ENCODE data around the gene SH3BP1.
"Not testable (repeated sequence)": the region's sequence is repeated elsewhere in the genome, so short reads cannot be mapped to it uniquely, and the experiment has no call there.

SH3BP1 gene

GRCh38 chr22:37680191-37680851 lies 40.9 kb downstream of the SH3BP1 start:
- DNase-seq = no peak

- no peak for DNase-seq
Observed at GRCh38 chr22:37681001-37681424, 41.5 kb downstream of the SH3BP1 start.

DNA sequence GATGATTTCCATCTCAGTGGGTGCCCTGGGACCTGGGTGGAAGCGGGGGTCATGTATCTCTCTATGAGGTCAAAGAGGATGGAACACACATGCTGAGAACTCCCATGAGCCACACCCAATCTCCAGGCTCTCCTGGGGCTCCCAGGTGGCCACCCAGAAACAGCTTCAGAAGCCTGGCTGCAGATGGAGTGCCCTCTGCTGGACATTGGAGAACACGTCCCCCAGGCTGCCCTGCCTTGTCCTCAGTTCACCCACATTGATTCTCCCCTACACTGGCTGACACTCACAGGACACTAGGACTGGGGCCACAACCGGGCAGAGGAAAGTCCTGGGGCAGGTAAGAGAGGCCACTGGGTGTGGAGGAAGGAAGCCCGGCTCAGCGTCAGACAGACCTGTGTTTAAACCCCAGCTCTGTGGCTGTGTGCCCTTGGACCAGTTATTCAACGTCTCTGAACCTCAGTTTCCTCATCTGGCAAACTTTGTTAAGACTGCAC lies 42.1 kb downstream of the SH3BP1 start:
- peak; percentile 76 to 80 for DNase-seq

GRCh38 chr22:37684803-37685615 lies 45.5 kb downstream of the SH3BP1 start:
- DNase-seq = no peak

GRCh38 chr22:37686002-37686982 lies 46.8 kb downstream of the SH3BP1 start, which contains the start of gene NOL12:
NOL12 (plus strand) TSS chr22:37686343; CDS start chr22:37686393, 50 bp downstream.
- DNase-seq = peak; percentile 79 to 85

DNA sequence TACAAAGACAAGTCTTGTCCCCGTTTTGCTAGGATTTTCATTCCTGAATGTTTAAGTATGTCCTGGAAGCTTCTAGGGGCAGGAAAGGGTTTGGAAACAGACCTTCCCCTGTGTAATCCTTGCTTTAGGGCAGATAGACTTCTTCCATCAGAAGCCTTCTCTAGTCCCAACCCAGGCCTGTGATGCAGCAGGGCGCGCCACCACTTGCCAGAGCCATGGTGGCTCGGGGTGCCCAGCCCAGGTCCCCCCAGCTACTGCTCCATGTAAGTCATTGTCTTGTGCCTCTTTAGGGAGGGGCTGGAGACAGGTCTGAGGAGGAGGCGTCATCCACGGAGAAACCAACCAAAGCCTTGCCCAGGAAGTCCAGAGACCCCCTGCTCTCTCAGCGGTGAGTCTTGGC lies 50.9 kb downstream of the SH3BP1 start:
- DNase-seq = no peak

DNA sequence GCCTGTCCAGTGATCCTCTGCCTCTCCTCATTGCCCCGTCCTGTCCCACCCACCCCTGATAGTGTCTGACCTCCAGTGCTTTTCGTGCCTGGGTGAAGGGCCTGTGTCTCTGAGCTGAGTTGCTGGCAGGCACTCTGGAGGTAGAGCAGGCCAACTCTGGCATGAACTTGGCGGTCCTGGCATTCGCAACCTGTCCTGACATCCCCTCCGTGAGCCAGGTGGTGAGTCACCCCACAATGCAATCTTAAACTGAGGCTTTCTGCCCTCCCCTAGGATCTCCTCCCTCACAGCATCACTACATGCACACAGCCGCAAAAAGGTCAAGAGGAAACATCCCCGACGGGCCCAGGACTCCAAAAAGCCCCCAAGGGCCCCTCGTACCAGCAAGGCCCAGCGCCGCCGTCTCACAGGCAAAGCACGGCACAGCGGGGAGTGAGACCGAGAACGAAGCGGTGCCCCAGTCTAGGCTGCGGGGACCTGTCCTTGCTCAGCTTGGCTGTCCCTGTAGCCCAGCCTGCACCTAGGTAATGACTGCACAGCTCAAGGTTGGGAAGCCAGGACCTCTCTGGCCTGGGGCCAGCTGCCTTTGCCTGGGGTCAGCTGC lies 51.5 kb downstream of the SH3BP1 start:
- DNase-seq = no peak

DNA sequence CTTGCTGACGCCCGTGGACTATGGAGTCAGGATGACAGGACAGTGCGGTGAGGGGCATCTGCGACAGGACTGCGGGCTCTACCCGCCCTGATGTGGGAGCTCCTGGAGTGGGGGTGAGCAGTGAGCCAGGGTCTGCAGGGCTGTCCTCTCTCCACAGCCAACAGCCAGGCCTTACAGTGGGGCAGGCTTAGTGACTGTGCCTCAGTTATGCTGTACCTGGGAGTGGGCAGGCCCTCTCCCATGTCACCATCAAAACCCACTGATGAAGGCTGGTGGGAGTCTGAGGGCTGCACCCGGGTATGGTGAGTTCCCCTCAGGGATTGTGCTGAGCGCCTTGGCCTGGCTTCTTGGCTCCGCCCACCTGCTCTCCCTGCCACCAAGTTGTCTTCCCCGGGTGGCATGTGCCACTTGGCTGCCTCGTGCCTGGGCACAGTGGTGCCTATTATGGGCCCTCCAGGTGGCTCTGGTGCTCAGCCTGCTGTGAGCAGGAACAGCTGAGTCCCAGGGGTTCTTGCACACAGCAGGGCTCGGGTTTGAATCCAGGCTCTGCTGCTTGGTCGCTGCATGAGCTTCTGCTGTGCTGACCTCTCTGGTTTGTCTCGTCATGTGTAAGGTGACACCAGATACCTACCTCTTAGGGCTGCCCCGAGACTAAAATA lies 53.3 kb downstream of the SH3BP1 start:
- no peak for DNase-seq

GRCh38 chr22:37694131-37694530 lies 54.7 kb downstream of the SH3BP1 start:
- not testable (repeated sequence) for DNase-seq

DNA sequence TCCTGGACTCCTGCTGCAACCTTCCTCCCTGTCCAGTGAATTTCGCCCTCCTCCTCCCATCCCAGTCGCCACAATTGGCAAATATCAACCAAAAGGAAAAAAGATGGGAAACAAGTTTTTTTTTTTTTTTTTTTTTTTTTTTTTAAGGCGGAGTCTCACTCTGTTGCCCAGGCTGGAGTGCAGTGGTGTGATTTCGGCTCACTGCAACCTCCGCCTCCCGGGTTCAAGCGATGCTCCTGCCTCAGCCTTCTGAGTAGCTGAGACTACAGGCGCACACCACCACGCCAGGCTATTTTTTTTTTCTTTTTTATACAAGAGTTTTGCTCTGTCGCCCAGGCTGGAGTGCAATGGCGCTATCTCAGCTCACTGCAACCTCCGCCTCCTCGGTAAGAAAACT lies 56.8 kb downstream of the SH3BP1 start:
- not testable (repeated sequence) for DNase-seq

DNA sequence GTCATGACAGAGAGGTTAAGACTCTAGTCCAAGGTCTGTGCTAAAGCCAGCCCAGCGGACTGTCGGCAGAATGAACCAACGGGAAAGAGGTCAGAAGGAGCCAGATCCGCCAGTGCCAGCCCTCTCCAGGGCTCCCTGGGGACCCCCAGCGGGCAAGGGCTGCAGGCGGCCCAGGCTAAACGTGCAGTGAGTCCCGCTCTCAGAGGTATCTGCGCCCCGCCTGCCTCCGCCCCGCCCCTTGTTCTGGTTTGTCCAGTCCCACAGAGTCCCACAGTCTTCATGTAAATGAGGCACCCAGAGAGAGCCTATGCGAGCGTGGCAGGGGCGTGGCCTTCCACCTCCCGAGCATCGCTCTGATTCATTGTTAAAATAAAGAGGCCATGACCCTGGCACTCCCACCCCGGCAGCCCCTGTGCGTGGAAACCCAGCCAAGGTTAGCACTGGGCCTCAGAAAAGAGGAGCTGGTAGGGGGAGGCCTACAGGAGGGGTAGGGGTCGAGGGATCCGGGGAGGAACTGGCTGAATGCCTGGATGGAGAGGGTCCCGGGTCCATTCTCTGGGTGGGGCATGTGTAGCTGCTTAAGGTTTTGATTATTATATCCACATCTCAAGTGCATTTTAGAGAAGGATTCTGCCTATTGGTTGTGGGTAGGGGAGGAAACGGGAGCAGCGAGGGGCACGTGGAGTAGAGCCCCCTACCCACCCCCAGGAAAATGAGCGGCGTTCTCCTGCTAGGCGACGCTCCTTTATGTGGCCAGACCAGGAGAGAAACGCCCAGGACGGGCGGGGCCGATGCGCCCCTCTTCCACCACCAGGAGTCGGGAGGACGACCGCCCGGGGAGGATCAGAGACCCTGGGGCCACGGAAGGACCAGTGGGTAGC lies 57.4 kb downstream of the SH3BP1 start, which contains the start of gene TRIOBP:
TRIOBP (plus strand) TSS at position 392 of the 881 bp plus-strand sequence. CDS start 4,318 bp downstream, outside the sequence.
- DNase-seq = peak; percentile 85 to 88

- DNase-seq = no peak
Observed at GRCh38 chr22:37697538-37697835, 58.0 kb downstream of the SH3BP1 start.

DNA sequence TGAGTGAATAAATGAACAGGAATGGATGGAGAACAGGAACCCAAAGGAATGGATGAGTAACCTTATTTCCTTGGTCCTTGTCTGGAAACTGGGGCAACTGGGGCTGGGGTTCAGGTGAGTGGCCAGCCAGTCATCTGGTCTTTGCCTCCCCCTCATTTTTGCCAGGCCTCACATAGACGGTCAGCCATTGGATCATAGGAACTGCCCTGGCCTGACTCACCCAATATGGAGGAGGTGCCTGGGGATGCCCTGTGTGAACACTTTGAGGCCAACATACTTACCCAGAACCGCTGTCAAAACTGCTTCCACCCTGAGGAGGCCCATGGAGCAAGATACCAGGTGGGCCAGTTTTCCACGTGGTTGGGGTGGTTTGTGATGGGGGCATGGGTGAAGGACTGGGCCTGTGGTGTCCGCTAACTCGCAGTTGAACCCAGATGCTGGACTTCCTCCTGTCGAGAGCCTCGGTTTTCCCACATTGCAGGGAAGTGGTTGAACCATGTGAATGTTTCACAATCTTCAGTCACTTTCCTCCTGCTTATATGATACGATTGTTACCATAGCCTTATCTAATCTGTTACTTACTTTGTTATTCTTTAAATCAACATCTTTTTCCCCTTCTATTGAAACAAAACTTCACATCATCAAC lies 61.8 kb downstream of the SH3BP1 start:
- peak in 1 of 2 donors; percentile 8 for DNase-seq

GRCh38 chr22:37703906-37704305 lies 64.4 kb downstream of the SH3BP1 start:
- DNase-seq = no peak

DNA sequence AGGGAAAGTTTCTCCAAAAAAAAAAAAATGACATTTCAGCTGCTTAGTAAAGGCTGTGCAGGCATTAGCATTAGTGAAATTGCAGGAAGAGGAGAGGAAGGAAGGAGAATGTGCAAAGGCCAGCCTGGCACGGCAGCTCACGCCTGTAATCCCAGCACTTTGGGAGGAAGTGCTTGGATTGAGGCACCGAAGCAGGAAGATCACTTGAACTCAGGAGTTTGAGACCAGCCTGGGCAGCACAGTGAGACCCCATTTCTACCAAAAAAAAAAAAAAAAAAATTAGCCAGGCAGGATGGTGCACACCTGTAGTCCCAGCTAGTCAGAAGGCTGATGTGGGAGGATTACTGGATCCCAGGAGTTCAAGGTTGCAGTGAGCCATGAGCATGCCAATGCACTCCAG lies 65.2 kb downstream of the SH3BP1 start:
- no peak for DNase-seq

DNA sequence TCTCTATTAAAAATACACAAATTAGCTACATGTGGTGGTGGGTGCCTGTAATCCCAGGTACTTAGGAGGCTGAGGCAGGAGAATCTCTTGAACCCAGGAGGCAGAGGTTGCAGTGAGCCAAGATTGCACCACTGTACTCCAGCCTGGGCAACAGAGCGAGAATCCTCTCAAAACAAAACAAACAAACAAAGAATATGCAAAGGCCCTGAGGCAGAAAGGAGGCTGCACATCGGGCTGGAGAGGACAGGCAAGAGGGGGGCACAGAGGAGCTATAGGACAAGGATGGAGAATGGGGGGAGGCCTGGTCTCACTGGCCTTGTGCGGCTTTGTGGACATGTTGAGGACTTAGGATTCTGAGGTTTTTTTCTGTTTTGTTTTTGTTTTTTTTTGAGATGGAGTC lies 65.7 kb downstream of the SH3BP1 start:
- no peak for DNase-seq
